Measurements from ENCODE around the gene MADCAM1.

- TF ChIP-seq CTCF (IDR thresholded peaks at IDR 0.05): no peak
- no peak for TF ChIP-seq EP300 (IDR thresholded peaks at IDR 0.05)
- TF ChIP-seq POLR2A (IDR thresholded peaks at IDR 0.05): no peak
Measured at GRCh38 chr19:543910-544608, 47.8 kb downstream of the MADCAM1 start, which contains the start of gene GZMM.

Data from ovary (tissue), 3 donors.